ENCODE measurements around the gene SUPT7L.

Gene SUPT7L

DNA sequence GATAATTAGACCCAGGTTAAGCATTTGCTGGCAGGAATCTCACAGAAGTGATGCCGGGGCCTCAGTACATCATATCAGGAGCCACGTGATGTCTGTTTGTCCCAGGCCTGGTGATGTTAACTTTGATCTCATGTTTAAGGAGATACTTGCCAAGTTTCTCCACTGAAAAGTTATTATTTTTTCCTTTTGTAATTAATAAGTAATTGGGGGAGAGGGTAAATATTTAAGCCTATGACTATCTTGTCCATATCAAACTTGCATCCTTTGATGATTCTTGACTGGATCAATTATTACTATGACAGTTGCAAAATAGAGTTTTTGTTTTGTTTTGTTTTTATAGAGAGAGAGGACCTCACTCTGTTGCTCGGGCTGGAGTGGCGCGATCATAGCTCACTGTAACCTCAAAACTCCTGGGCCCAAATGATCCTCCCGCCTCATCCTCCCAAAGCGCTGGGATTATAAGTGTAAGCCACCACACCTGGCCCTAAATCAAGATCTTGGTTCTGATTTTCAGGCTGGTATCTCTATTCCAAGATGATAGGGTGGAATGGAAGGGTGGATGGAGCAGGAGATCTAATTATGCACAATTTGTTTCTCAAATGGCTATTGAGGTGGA, 46.7 kb upstream of the SUPT7L start:
- H3K36me3 Mint-ChIP-seq (ENCODE audit: low read depth): no peaks in the 10 kb centered on the region
- H3K9me3 Mint-ChIP-seq: no peaks in the 10 kb centered on the region
- TF ChIP-seq, protein P1, sequence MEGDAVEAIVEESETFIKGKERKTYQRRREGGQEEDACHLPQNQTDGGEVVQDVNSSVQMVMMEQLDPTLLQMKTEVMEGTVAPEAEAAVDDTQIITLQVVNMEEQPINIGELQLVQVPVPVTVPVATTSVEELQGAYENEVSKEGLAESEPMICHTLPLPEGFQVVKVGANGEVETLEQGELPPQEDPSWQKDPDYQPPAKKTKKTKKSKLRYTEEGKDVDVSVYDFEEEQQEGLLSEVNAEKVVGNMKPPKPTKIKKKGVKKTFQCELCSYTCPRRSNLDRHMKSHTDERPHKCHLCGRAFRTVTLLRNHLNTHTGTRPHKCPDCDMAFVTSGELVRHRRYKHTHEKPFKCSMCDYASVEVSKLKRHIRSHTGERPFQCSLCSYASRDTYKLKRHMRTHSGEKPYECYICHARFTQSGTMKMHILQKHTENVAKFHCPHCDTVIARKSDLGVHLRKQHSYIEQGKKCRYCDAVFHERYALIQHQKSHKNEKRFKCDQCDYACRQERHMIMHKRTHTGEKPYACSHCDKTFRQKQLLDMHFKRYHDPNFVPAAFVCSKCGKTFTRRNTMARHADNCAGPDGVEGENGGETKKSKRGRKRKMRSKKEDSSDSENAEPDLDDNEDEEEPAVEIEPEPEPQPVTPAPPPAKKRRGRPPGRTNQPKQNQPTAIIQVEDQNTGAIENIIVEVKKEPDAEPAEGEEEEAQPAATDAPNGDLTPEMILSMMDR (IDR thresholded peaks at IDR 0.05; ENCODE audit: unreplicated experiment in 3 of 3): no peak
- peaks cover 8% of the 10 kb centered on the region for H3K27me3 Mint-ChIP-seq (ENCODE audit: low read depth)
- H3K27ac Mint-ChIP-seq: peak overlapping the region in 2 of 3 experiments; percentile 64 to 80
- peaks cover 36% of the 10 kb centered on the region for H3K4me1 Mint-ChIP-seq
- H3K4me3 Mint-ChIP-seq: no peak overlapping the region

DNA sequence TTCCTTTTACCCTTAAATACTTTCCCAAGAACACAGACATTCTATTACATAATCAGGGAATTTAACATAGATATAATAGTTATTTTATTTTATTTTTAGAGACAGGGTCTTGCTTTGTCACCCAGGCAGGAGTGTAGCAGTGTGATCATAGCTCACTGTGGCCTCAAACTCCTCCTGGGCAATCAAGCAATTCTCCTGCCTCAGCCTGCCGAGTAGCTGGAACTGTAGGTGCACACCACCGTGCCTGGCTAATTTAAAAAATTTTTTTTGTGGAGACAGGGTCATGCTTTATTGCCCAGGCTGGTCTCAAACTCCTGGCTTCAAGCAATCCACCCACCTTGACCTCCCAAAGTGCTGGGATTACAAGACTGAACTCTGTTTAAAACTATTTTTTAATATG, 45.9 kb upstream of the SUPT7L start:
- Mint-ChIP-seq H3K4me3 (no peak overlapping the region), H3K27ac (peak overlapping the region in 2 of 3 experiments; percentile 78 to 88), H3K9me3 (no peaks in the 10 kb centered on the region), H3K36me3 (ENCODE audit: low read depth) (no peaks in the 10 kb centered on the region), H3K4me1 (peaks cover 29% of the 10 kb centered on the region), H3K27me3 (ENCODE audit: low read depth) (peaks cover 4% of the 10 kb centered on the region)
- TF ChIP-seq, protein P1 (IDR thresholded peaks at IDR 0.05; ENCODE audit: unreplicated experiment in 3 of 3): no peak

DNA sequence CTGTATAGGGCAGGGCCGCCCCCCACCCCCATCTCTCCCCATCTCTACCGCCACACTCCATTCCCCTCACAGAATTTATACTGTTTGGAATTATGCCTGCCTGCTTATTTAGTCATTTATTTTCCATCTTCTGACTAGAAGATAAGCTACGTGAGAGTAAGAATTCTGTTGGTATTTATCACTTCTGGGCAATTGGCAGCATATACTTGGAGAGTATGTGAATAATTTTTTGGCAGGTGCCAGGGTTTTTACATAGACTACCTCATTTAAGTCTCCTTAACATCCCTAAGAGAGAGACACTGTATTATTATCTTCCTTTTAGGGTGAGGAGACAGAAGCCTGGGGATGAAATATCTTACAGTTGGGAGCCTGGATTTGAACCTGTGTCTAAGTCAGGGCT, 45.3 kb upstream of the SUPT7L start:
- no peaks in the 10 kb centered on the region for H3K36me3 Mint-ChIP-seq (ENCODE audit: low read depth)
- H3K27me3 Mint-ChIP-seq (ENCODE audit: low read depth): peaks cover 4% of the 10 kb centered on the region

DNA sequence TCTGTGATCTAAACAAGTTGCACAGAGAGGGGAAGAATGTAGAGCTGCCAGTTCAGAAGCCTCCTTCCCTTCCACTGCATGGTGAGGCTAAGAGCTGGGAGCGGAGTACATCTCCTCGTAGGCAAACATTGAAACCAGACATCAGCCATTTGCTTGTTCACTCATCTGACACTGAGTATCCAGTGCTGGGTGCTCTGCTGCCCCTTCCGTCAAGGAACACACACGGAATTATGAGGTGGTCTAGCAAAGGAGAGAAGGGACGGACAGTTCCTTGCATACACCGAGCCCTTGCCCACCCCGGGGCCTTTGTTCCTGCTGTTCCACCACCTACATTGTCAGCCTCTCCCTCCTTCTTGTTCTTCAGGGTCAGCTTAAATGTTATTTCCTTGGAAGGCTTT, 44.8 kb upstream of the SUPT7L start:
- H3K27me3 Mint-ChIP-seq (ENCODE audit: low read depth): peaks cover 4% of the 10 kb centered on the region
- TF ChIP-seq, protein P1 (IDR thresholded peaks at IDR 0.05; ENCODE audit: unreplicated experiment in 3 of 3): no peak
- no peak overlapping the region for H3K4me3 Mint-ChIP-seq
- H3K4me1 Mint-ChIP-seq: peaks cover 35% of the 10 kb centered on the region
- no peaks in the 10 kb centered on the region for H3K9me3 Mint-ChIP-seq
- H3K36me3 Mint-ChIP-seq (ENCODE audit: low read depth): no peaks in the 10 kb centered on the region
- H3K27ac Mint-ChIP-seq: peak overlapping the region in 2 of 3 experiments; percentile 78 to 88

More for the DNA sequence above, 45.3 kb upstream of the SUPT7L start:
- Mint-ChIP-seq H3K4me1 (peaks cover 31% of the 10 kb centered on the region), H3K4me3 (no peak overlapping the region), H3K27ac (peak overlapping the region in 2 of 3 experiments; percentile 78 to 88), H3K9me3 (no peaks in the 10 kb centered on the region)
- TF ChIP-seq, protein P1 (IDR thresholded peaks at IDR 0.05; ENCODE audit: unreplicated experiment in 3 of 3): no peak

DNA sequence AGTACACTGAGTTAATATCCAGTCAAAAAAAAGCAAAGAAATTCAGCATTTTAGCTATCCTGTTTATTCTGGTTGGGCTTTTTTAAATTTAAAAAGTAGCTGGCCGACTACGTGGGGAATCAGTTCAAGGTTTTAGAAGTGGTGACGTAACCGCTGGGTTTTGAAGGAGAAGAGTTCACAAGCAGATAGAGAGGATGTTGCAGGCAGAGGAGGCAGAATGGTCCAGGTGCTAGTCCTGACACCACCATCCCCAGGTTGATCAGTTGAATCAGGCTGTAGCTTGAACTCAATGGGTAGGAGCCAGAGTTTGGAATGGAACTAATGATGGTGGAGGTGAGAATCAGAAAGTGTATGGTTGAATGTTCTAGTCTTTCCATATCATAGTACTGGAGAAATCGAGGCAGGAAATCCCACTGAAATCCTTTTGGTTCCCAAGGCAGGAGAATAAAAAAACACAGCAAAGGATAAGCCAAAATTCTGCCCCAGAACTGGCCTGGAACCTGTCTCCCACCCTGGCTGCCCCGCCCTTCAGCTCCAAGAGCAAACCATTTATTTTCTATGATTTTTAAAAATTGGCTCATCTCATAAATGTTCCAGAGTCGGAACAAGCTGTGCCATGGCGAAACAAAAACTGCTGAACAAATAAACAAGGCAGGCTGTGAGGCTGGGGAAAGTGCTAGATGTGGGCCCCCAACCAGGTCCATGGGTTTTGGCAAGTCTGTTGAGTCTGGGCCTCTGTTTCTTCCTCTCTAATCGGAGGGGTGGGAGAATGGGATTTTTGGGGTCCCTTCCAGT, 44.2 kb upstream of the SUPT7L start:
- H3K9me3 Mint-ChIP-seq: no peaks in the 10 kb centered on the region
- TF ChIP-seq, protein P1 (IDR thresholded peaks at IDR 0.05; ENCODE audit: unreplicated experiment in 3 of 3): no peak
- peak overlapping the region in 2 of 3 experiments; percentile 35 to 78 for H3K27ac Mint-ChIP-seq
- no peaks in the 10 kb centered on the region for H3K27me3 Mint-ChIP-seq (ENCODE audit: low read depth)
- no peaks in the 10 kb centered on the region for H3K36me3 Mint-ChIP-seq (ENCODE audit: low read depth)
- H3K4me3 Mint-ChIP-seq: no peak overlapping the region
- peaks cover 38% of the 10 kb centered on the region for H3K4me1 Mint-ChIP-seq
